Spleen (tissue), 7 donors: ENCODE measurements around the gene CNNM2.

Source experiments
- CTCF ChIP-seq, 11 experiments: fragments of 200-600 bp in 7 of 11; fragments of 450-650 bp in 4 of 11; sonication (generic) in 4 of 11; IDR thresholded peaks in 8 of 11; conservative IDR thresholded peaks in 3 of 11; 1 replicate in 7 of 11; 2 replicates in 4 of 11; pipeline versions ENCODE4 v1.4.0 to v1.8.0; 2016 to 2021; ENCODE audit warnings: antibody characterized with exemption in 11 of 11, inconsistent platforms in 4 of 11, mild to moderate bottlenecking in 1 of 11
- POLR2A ChIP-seq, 3 donors: fragments of 450-650 bp; IDR thresholded peaks; one replicate each; pipeline ENCODE4 v1.5.1; 2017; ENCODE audit warnings: antibody characterized with exemption in 3 of 3, mild to moderate bottlenecking in 1 of 3
- POLR2AphosphoS5 ChIP-seq, 3 donors: sonication (generic); formaldehyde crosslinking; IDR thresholded peaks; one replicate each; pipeline ENCODE4 v1.5.1; 2017; ENCODE audit warnings: antibody characterized with exemption in 3 of 3
- donor health status: DM: no; HTN: no; CAD: no; lungs with moderate emphysema.
- donor health status: DM: no; HTN: no; CAD: no.
- donor health status: DM: no; HTN: no; CAD: no.

- no peak for TF ChIP-seq POLR2A (IDR thresholded peaks at IDR 0.05)
- TF ChIP-seq CTCF (IDR thresholded peaks at IDR 0.05 in 8 of 11, conservative IDR thresholded peaks at IDR 0.05 in 3 of 11) = no peak
- TF ChIP-seq POLR2AphosphoS5 (IDR thresholded peaks at IDR 0.05) = peak in 1 of 3 donors; percentile 25
These were observed 164.6 kb downstream of the CNNM2 start for GRCh38 chr10:103082683-103083082.
